GM10248 (cell line): ENCODE measurements around the gene VPS51.

Experiments used
- CTCF ChIA-PET: fragments of 300-600 bp; sonication (Branson Sonifier 250); formaldehyde crosslinking; extraction: SDS; loops from one replicate; lab custom pipeline; 2021; ENCODE audit warnings: antibody characterized with exemption; lab: Yijun Ruan, JAX
- POLR2A ChIA-PET: fragments of 350-650 bp; sonication (Branson Sonifier 250); formaldehyde crosslinking; extraction: SDS; loops from one replicate; lab custom pipeline; 2020; ENCODE audit warnings: antibody characterized with exemption; lab: Yijun Ruan, JAX
- DNase-seq: peaks from one replicate; pipeline ENCODE4 v3.0.0; 2012; ENCODE audit errors: extremely low spot score
- TF ChIP-seq, protein P1 (sequence below): IDR thresholded peaks from 2 replicates; pipeline ENCODE4 v1.5.1; 2012; ENCODE audit warnings: mild to moderate bottlenecking, low read depth; ENCODE audit errors: extremely low read depth, missing control alignments, control extremely low read depth

Gene VPS51

GRCh38 chr11:65060913-65061408, 35.1 kb upstream of the VPS51 start:
- ChIA-PET CTCF (interaction anchor here (1.5 to 3.2 kb wide), 2 partner anchors 12 to 17 kb away, joined by 4 to 11 read pairs; no protein-coding TSS in a partner anchor), POLR2A (no interaction called here)
- no peak for DNase-seq
- TF ChIP-seq, protein P1, sequence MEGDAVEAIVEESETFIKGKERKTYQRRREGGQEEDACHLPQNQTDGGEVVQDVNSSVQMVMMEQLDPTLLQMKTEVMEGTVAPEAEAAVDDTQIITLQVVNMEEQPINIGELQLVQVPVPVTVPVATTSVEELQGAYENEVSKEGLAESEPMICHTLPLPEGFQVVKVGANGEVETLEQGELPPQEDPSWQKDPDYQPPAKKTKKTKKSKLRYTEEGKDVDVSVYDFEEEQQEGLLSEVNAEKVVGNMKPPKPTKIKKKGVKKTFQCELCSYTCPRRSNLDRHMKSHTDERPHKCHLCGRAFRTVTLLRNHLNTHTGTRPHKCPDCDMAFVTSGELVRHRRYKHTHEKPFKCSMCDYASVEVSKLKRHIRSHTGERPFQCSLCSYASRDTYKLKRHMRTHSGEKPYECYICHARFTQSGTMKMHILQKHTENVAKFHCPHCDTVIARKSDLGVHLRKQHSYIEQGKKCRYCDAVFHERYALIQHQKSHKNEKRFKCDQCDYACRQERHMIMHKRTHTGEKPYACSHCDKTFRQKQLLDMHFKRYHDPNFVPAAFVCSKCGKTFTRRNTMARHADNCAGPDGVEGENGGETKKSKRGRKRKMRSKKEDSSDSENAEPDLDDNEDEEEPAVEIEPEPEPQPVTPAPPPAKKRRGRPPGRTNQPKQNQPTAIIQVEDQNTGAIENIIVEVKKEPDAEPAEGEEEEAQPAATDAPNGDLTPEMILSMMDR, result no peak

DNA sequence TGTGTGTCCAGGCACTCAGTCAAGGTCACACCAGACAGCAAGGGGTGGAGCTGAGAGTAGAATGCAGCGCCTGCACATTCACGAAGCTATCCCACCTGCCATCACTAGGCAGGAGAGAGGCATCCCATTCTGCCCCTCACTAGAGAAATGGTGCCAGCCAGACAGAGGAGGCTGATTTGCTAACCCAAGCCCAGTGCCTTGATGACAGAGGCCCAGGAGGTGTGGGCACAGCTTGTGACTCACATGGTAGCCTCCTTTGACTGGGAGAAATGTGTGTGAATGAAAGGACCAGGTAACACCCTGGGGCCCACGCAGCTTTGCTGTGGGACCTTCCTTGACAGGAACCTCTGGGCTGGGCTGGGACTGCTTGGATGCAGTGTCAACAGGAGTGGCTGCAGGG, 32.5 kb upstream of the VPS51 start:
- ChIA-PET CTCF (interaction anchor here (0.8 to 1.7 kb wide), 3 partner anchors 9 to 16 kb away, joined by 4 read pairs; no protein-coding TSS in a partner anchor), POLR2A (interaction anchor here (1.2 kb wide), 1 partner anchor 589 kb away, joined by 5 read pairs; no protein-coding TSS in a partner anchor)
- TF ChIP-seq, protein P1, result no peak
- no peak for DNase-seq

DNA sequence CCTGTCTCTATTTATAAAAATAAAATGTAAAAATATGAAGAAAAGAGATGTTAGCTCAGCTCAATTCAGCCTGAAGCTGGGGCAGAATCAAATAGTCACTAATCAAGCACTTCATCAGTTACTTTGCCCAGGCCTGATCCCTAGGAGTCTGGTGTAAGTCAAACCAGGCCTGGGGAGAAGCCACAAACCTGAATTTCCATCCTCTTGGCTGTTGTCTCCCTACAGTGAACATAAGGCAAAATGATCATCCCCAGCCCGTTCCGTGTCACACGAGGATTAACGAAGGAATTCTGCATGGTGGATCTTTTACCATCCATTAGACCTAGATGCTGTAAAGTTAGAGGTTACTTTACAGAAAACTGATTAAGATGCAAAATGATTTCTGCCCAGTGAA, 31.2 kb upstream of the VPS51 start:
- no peak for DNase-seq
- POLR2A ChIA-PET, result interaction anchor here (0.6 kb wide), 1 partner anchor 39 kb away, joined by 3 read pairs; no protein-coding TSS in a partner anchor
- CTCF ChIA-PET, result interaction anchor here (1.2 to 1.7 kb wide), 3 partner anchors 7 to 15 kb away, joined by 3 to 4 read pairs (median 3); no protein-coding TSS in a partner anchor
- TF ChIP-seq, protein P1, result no peak

DNA sequence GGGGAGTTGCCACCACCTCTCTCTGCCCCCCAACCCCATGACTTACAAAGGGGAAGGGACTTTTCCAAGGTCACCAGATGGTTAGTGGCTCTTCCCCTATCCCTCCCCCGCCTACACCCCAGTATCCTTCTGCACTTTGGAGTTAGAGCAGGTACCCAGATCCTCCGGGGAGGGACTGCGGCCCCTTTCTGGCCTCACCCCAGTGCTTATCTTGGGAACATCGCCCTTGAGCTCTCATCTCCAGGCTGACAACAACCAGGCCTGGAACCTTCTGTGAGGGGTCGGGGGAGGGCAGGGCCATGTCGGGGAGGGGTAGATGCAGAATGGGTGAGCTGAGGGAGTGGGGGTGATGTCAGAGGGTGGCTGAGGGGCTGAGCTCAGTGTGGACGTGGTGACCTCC, 30.2 kb upstream of the VPS51 start:
- no peak for DNase-seq
- ChIA-PET POLR2A (no interaction called here), CTCF (interaction anchor here (0.8 to 1.4 kb wide), 5 partner anchors 10 to 53 kb away, joined by 3 to 6 read pairs (median 3); partner anchors contain the start of gene ARL2)
- TF ChIP-seq, protein P1, result no peak

DNA sequence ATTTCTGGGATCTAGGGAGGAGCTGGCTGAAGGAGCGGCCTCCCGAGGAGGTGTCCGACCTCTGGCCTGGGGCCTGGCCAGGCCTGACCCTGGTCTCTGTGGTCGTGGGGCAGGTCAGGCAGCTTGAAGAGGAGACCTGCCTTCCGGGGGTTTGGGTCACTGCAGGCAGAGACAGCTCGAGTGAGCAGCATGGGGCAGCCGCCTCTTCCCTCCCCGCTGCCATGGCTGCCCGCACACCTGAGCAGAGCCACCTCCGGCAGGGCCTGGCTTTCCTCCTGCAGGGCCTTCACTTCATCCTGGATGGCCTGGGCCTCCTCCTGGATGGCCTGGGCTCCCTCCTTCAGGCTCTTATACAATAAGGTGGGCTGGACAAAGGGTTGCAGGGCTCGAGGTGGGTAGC, 29.7 kb upstream of the VPS51 start:
- CTCF ChIA-PET, result interaction anchor here (0.8 to 1.4 kb wide), 5 partner anchors 10 to 54 kb away, joined by 3 to 6 read pairs (median 3); partner anchors contain the start of gene ARL2
- DNase-seq, result no peak
- POLR2A ChIA-PET, result no interaction called here
- TF ChIP-seq, protein P1, result no peak

GRCh38 chr11:65066805-65067291, 29.2 kb upstream of the VPS51 start:
- DNase-seq, result no peak
- ChIA-PET POLR2A (no interaction called here), CTCF (interaction anchor here (0.9 to 1.3 kb wide), 3 partner anchors 12 to 54 kb away, joined by 3 to 6 read pairs (median 3); no protein-coding TSS in a partner anchor)
- TF ChIP-seq, protein P1, result no peak
